Hepatocyte (in vitro differentiated cells): ENCODE measurements around the gene ETFB. TPM values are rescaled to one million over a fixed set of nuclear protein-coding genes. Genes with fewer than 3 reads are reported as not detected.

Experiments
- DNase-seq: peaks from one replicate; pipeline ENCODE4 v3.0.0-alpha.2; 2016; ENCODE audit warnings: low spot score
- H2AFZ ChIP-seq: fragments of 200-600 bp; sonication (generic); 2 replicates; pipeline ENCODE4 v1.6.0; 2016; ENCODE audit warnings: antibody characterized with exemption, mild to moderate bottlenecking
- H3K27ac ChIP-seq: fragments of 200-600 bp; sonication (generic); 2 replicates; pipeline ENCODE4 v1.5.1; 2016; ENCODE audit warnings: mild to moderate bottlenecking
- H3K27me3 ChIP-seq: fragments of 200-600 bp; sonication (generic); 2 replicates; pipeline ENCODE4 v1.6.1; 2016
- H3K36me3 ChIP-seq: fragments of 200-600 bp; sonication (generic); replicated peaks from 2 replicates; pipeline ENCODE4 v1.5.1; 2016; ENCODE audit warnings: low read depth; ENCODE audit not compliant: insufficient read depth
- H3K4me1 ChIP-seq: fragments of 200-600 bp; sonication (generic); 2 replicates; pipeline ENCODE4 v1.5.1; 2016; ENCODE audit warnings: mild to moderate bottlenecking, moderate library complexity; ENCODE audit not compliant: insufficient read depth
- H3K4me2 ChIP-seq: fragments of 200-600 bp; sonication (generic); 2 replicates; pipeline ENCODE4 v1.6.0; 2016
- H3K4me3 ChIP-seq: fragments of 200-600 bp; sonication (generic); 2 replicates; pipeline ENCODE4 v1.5.1; 2016; ENCODE audit warnings: mild to moderate bottlenecking
- H3K79me2 ChIP-seq: fragments of 200-600 bp; sonication (generic); 2 replicates; pipeline ENCODE4 v1.6.0; 2017; ENCODE audit warnings: mild to moderate bottlenecking
- H3K9me2 ChIP-seq: fragments of 200-600 bp; sonication (generic); replicated peaks from 2 replicates; pipeline ENCODE4 v1.6.0; 2017; ENCODE audit warnings: mild to moderate bottlenecking; ENCODE audit not compliant: insufficient read depth
- H3K9me3 ChIP-seq: fragments of 200-600 bp; sonication (generic); 2 replicates; pipeline ENCODE4 v1.5.1; 2016; ENCODE audit warnings: low read depth, mild to moderate bottlenecking
- H4K20me1 ChIP-seq: fragments of 200-600 bp; sonication (generic); 2 replicates; pipeline ENCODE4 v1.6.0; 2016; ENCODE audit warnings: mild to moderate bottlenecking; ENCODE audit not compliant: insufficient read depth, poor library complexity, severe bottlenecking
- EZH2 ChIP-seq: fragments of 200-600 bp; sonication (generic); IDR thresholded peaks from 2 replicates; pipeline ENCODE4 v1.6.1; 2016; ENCODE audit warnings: antibody characterized with exemption, mild to moderate bottlenecking, borderline replicate concordance
- EZH2phosphoT487 ChIP-seq: fragments of 200-600 bp; sonication (generic); IDR thresholded peaks from one replicate; pipeline ENCODE4 v1.6.1; 2018; ENCODE audit warnings: antibody characterized with exemption, mild to moderate bottlenecking, low read depth, moderate library complexity; ENCODE audit not compliant: unreplicated experiment, severe bottlenecking
- WGBS: methylation state at CpG from one replicate; pipeline ENCODE4 v1.1.6; 2016; ENCODE audit warnings: low lambda C conversion rate; ENCODE audit errors: missing lambda C conversion rate; 5-methylcytosine and 5-hydroxymethylcytosine counted together
- polyA plus RNA-seq: library from polyadenylated mRNA; unstranded; fragments of >200 nt; fragmentation: Nextera tagmentation; extraction: Ambion mirVana; gene quantifications from 2 replicates; pipeline ENCODE4 v1.2.1, GENCODE V29; 2016
- total RNA-seq: library from RNA; depleted of rRNA; stranded (reverse); fragments of >200 nt; gene quantifications from 2 replicates; pipeline ENCODE4 v1.2.3, GENCODE V29; 2014
- TF ChIP-seq, protein P1 (sequence below): fragments of 200-600 bp; sonication (generic); IDR thresholded peaks from 2 replicates; pipeline ENCODE4 v1.5.1; 2016; ENCODE audit warnings: antibody characterized with exemption, mild to moderate bottlenecking; ENCODE audit not compliant: poor library complexity

The ETFB gene
- total and polyA plus RNA-seq, 2 experiments from 2014 or later = 190 to 237 TPM

- Histone ChIP-seq H3K27ac (no peak overlapping the region), H4K20me1 (no peaks in the 10 kb centered on the region), H3K9me2 (no peaks in the 10 kb centered on the region), H3K9me3 (no peaks in the 10 kb centered on the region), H3K79me2 (no peaks in the 10 kb centered on the region), H3K4me1 (peaks cover 3% of the 10 kb centered on the region), H3K27me3 (no peaks in the 10 kb centered on the region), H3K4me3 (no peak overlapping the region), H3K36me3 (no peaks in the 10 kb centered on the region), H2AFZ (no peak overlapping the region), H3K4me2 (no peak overlapping the region)
- WGBS = 98% methylated on average over 9 of the region's 9 CpGs
- TF ChIP-seq EZH2 (no peak), EZH2phosphoT487 (no peak)
- TF ChIP-seq, protein P1, sequence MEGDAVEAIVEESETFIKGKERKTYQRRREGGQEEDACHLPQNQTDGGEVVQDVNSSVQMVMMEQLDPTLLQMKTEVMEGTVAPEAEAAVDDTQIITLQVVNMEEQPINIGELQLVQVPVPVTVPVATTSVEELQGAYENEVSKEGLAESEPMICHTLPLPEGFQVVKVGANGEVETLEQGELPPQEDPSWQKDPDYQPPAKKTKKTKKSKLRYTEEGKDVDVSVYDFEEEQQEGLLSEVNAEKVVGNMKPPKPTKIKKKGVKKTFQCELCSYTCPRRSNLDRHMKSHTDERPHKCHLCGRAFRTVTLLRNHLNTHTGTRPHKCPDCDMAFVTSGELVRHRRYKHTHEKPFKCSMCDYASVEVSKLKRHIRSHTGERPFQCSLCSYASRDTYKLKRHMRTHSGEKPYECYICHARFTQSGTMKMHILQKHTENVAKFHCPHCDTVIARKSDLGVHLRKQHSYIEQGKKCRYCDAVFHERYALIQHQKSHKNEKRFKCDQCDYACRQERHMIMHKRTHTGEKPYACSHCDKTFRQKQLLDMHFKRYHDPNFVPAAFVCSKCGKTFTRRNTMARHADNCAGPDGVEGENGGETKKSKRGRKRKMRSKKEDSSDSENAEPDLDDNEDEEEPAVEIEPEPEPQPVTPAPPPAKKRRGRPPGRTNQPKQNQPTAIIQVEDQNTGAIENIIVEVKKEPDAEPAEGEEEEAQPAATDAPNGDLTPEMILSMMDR = no peak
- no peak for DNase-seq
These were observed 21.0 kb downstream of the ETFB start for GRCh38 chr19:51345076-51345620.

DNA sequence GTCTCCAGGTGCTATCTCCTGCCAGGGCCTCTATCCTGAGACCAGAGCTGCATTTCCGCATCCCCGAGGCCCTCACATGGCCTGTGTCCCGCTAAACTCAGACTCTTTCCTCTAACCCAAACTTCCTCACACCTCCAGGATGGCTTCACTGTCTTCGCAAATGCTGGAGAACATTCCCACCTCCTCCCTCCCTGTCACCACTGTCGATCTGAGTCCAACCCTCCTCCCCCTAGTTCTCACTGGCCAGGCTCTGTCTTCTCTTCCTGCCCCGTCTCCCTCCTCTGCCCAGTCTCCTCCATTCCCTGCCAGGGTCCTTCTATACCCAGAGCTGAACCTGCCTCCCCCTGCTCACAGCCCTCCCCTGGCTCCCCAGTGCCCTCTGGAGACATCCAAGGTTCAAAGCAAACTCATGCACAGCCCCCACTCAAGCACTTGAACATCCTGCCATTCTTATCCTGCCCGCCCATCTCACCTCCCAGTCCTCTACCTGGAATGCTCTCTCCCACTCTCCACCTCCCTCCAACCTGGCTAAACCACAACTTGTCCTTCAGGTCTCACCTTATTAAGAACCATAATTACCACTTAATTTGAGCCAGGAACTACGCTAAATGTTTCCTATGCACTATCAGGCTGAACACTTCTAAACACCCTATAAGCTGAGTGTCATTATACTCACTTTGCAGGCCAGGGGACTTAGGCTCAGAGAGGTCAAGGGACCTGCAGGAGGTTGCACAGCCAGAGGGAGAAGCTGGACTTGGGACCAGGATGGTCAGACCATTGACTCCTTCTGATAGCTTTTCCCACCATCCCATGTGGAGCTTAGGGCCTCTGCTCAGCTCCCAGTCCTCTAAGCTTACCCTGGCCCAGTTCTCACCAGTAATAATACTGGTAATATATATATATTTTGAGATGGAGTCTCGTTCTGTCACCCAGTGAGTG, 23.3 kb downstream of the ETFB start:
- H3K9me2 ChIP-seq = no peaks in the 10 kb centered on the region
- no peak for DNase-seq
- no peaks in the 10 kb centered on the region for H4K20me1 ChIP-seq
- no peaks in the 10 kb centered on the region for H3K9me3 ChIP-seq
- no peak overlapping the region for H3K27ac ChIP-seq
- H3K4me2 ChIP-seq = no peak overlapping the region
- 65% methylated on average over 8 of the region's 9 CpGs for WGBS
- H3K36me3 ChIP-seq = no peaks in the 10 kb centered on the region
- no peaks in the 10 kb centered on the region for H3K27me3 ChIP-seq
- no peak overlapping the region for H2AFZ ChIP-seq
- H3K79me2 ChIP-seq = no peaks in the 10 kb centered on the region
- no peak overlapping the region for H3K4me3 ChIP-seq
- TF ChIP-seq EZH2 = no peak
- TF ChIP-seq, protein P1 = no peak
- H3K4me1 ChIP-seq = peaks cover 3% of the 10 kb centered on the region

GRCh38 chr19:51341976-51342580, 24.1 kb downstream of the ETFB start, which contains the start of gene VSIG10L:
Gene VSIG10L (minus strand): TSS chr19:51342139. CDS start chr19:51342124, 15 bp downstream.
- Histone ChIP-seq H3K4me3 (no peak within 1 kb of the TSS), H3K36me3 (no peaks in the 10 kb centered on the region), H3K27ac (peak within 1 kb of the TSS; percentile 27), H4K20me1 (no peaks in the 10 kb centered on the region), H2AFZ (no peak within 1 kb of the TSS), H3K27me3 (no peaks in the 10 kb centered on the region), H3K4me2 (no peak within 1 kb of the TSS), H3K4me1 (peaks cover 3% of the 10 kb centered on the region), H3K79me2 (no peaks in the 10 kb centered on the region), H3K9me2 (no peaks in the 10 kb centered on the region), H3K9me3 (no peaks in the 10 kb centered on the region)
- TF ChIP-seq EZH2 (no peak), EZH2phosphoT487 (no peak)
- TF ChIP-seq, protein P1 = no peak
- WGBS = 58% methylated on average over 3 of the region's 3 CpGs
- no peak for DNase-seq
